ENCODE measurements around the gene TP53I13. TPM values are rescaled to one million over a fixed set of nuclear protein-coding genes. Genes with fewer than 3 reads are reported as not detected.
A peak's percentile ranks its signal among the peaks of the same experiment; 100 is the strongest.

Gene TP53I13
- total RNA-seq, 1 experiment from 2014 or later: 123 TPM

- TF ChIP-seq TCF7L2 (IDR thresholded peaks at IDR 0.05; ENCODE audit: low read depth, low read length) (no peak), REST (IDR thresholded peaks at IDR 0.05; ENCODE audit: insufficient read depth in 1 of 2, low read depth in 2 of 2, low read length in 1 of 2) (no peak), CTCF (IDR thresholded peaks at IDR 0.05) (no peak), POLR2AphosphoS5 (IDR thresholded peaks at IDR 0.05; ENCODE audit: low read depth, low read length) (no peak), SIN3A (IDR thresholded peaks at IDR 0.05; ENCODE audit: borderline replicate concordance, insufficient read depth, low read depth, low read length) (no peak)
- intact Hi-C loops (cut with micrococcal nuclease; ENCODE audit: unreplicated experiment) (no loop called here), in situ Hi-C loops (cut with HindIII; ENCODE audit: low pct_unique_long_range_greater_than_20kb, low sequenced_read_pairs) (no loop called here)
- DNase-seq (ENCODE audit: low read depth, low spot score) (no peak), ATAC-seq (no peak)
- BruUV-seq (replicated peaks): no TSS peak
- Histone ChIP-seq H3K36me3 (ENCODE audit: control insufficient read depth, insufficient read depth, low read length) (peaks cover 25% of the 10 kb centered on the region; the same call in 1 of the 2 replicates), H3K27ac (ENCODE audit: low read length) (no peak overlapping the region), H3K9me3 (ENCODE audit: control insufficient read depth, insufficient read depth, low read depth, low read length) (no peaks in the 10 kb centered on the region), H3K4me3 (ENCODE audit: low read depth in 2 of 2, low read length in 2 of 2) (no peak overlapping the region), H3K4me1 (ENCODE audit: control insufficient read depth, insufficient read depth, low read length) (no peaks in the 10 kb centered on the region; the same call in 1 of the 2 replicates), H3K27me3 (ENCODE audit: control insufficient read depth, insufficient read depth, low read length) (no peaks in the 10 kb centered on the region)
- CTCF ChIA-PET: no interaction called here
- POLR2A ChIA-PET: no interaction called here
Observed at GRCh38 chr17:29546830-29547229, 21.7 kb upstream of the TP53I13 start.

GRCh38 chr17:29549177-29549923, 19.2 kb upstream of the TP53I13 start:
- BruUV-seq (replicated peaks): TSS peak; percentile 5
- in situ Hi-C loops (cut with HindIII; ENCODE audit: low pct_unique_long_range_greater_than_20kb, low sequenced_read_pairs): no loop called here
- ChIA-PET POLR2A (no interaction called here), CTCF (no interaction called here)
- no peaks in the 10 kb centered on the region for H3K27me3 ChIP-seq (ENCODE audit: control insufficient read depth, insufficient read depth, low read length)
- no peak for DNase-seq (ENCODE audit: low read depth, low spot score)
- ATAC-seq: no peak
- H3K9me3 ChIP-seq (ENCODE audit: control insufficient read depth, insufficient read depth, low read depth, low read length): no peaks in the 10 kb centered on the region
- no peak overlapping the region for H3K4me3 ChIP-seq (ENCODE audit: low read depth in 2 of 2, low read length in 2 of 2)
- H3K4me1 ChIP-seq (ENCODE audit: control insufficient read depth, insufficient read depth, low read length): no peaks in the 10 kb centered on the region; the same call in 1 of the 2 replicates
- H3K27ac ChIP-seq (ENCODE audit: low read length): no peak overlapping the region
- intact Hi-C loops (cut with micrococcal nuclease; ENCODE audit: unreplicated experiment): no loop called here
- peaks cover 11% of the 10 kb centered on the region; the same call in 1 of the 2 replicates for H3K36me3 ChIP-seq (ENCODE audit: control insufficient read depth, insufficient read depth, low read length)
- no peak for TF ChIP-seq TCF7L2 (IDR thresholded peaks at IDR 0.05; ENCODE audit: low read depth, low read length)
- no peak for TF ChIP-seq CTCF (IDR thresholded peaks at IDR 0.05)
- no peak for TF ChIP-seq POLR2AphosphoS5 (IDR thresholded peaks at IDR 0.05; ENCODE audit: low read depth, low read length)
- no peak for TF ChIP-seq REST (IDR thresholded peaks at IDR 0.05; ENCODE audit: insufficient read depth in 1 of 2, low read depth in 2 of 2, low read length in 1 of 2)
- TF ChIP-seq SIN3A (IDR thresholded peaks at IDR 0.05; ENCODE audit: borderline replicate concordance, insufficient read depth, low read depth, low read length): no peak

All from Panc1 (cell line).